Suprapubic skin (tissue), 4 donors: ENCODE measurements around the gene TRMT61B.

ENCODE experiments used
- POLR2A ChIP-seq, 2 donors: fragments of 450-650 bp; IDR thresholded peaks; one replicate each; pipeline ENCODE4 v1.6.1; 2017; ENCODE audit warnings: antibody characterized with exemption in 2 of 2, mild to moderate bottlenecking in 2 of 2, moderate library complexity in 2 of 2
- POLR2AphosphoS5 ChIP-seq, 3 donors: sonication (generic); formaldehyde crosslinking; IDR thresholded peaks; one replicate each; pipeline ENCODE4 v1.6.1; 2017; ENCODE audit warnings: antibody characterized with exemption in 3 of 3
- TF ChIP-seq, protein P1 (sequence below), 2 donors: fragments of 200-600 bp in 1 of 2; fragments of 450-650 bp in 1 of 2; sonication (generic) in 1 of 2; IDR thresholded peaks; one replicate each; pipeline ENCODE4 v1.5.1; 2016 to 2019; ENCODE audit warnings: antibody characterized with exemption in 2 of 2, mild to moderate bottlenecking in 1 of 2, moderate library complexity in 1 of 2

DNA sequence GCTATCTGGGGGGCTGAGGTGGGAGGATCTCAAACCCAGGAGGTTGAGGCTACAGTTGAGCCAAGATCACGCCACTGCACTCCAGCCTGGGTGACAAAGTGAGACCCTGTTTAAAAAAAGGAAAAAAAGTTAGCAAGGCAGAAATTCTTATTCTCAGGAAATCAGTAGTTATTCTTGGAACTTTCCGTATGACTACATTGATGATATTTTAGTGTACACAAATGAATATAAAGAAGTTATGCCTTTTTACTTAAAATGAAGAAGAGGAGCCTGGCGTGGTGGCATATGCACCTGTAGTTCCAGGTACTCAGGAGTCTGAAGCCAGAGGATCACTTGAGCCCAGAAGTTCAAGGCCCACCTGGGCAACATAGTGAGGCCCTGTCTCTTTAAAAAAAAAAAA is 52.1 kb downstream of the TRMT61B start:
- TF ChIP-seq, protein P1, sequence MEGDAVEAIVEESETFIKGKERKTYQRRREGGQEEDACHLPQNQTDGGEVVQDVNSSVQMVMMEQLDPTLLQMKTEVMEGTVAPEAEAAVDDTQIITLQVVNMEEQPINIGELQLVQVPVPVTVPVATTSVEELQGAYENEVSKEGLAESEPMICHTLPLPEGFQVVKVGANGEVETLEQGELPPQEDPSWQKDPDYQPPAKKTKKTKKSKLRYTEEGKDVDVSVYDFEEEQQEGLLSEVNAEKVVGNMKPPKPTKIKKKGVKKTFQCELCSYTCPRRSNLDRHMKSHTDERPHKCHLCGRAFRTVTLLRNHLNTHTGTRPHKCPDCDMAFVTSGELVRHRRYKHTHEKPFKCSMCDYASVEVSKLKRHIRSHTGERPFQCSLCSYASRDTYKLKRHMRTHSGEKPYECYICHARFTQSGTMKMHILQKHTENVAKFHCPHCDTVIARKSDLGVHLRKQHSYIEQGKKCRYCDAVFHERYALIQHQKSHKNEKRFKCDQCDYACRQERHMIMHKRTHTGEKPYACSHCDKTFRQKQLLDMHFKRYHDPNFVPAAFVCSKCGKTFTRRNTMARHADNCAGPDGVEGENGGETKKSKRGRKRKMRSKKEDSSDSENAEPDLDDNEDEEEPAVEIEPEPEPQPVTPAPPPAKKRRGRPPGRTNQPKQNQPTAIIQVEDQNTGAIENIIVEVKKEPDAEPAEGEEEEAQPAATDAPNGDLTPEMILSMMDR (IDR thresholded peaks at IDR 0.05) = no peak
- TF ChIP-seq POLR2A (IDR thresholded peaks at IDR 0.05) = no peak
- no peak for TF ChIP-seq POLR2AphosphoS5 (IDR thresholded peaks at IDR 0.05)
